ENCODE measurements around the gene SLC6A6.

GRCh38 chr3:14396031-14396692 lies 6.2 kb upstream of the SLC6A6 start:
- TF ChIP-seq EZH2 (IDR thresholded peaks at IDR 0.05; ENCODE audit: low read depth, unreplicated experiment) = no peak
- TF ChIP-seq CTCF (conservative IDR thresholded peaks at IDR 0.05; ENCODE audit: low read depth in 2 of 2) = no peak
- no peak for TF ChIP-seq POLR2AphosphoS5 (IDR thresholded peaks at IDR 0.05; ENCODE audit: low read depth)
- no peak for TF ChIP-seq REST (IDR thresholded peaks at IDR 0.05; ENCODE audit: unreplicated experiment)
- no peak for TF ChIP-seq EZH2phosphoT487 (IDR thresholded peaks at IDR 0.05; ENCODE audit: unreplicated experiment)
- TF ChIP-seq ZNF331 (CRISPR knock-in tag; IDR thresholded peaks at IDR 0.05; ENCODE audit: low read depth) = no peak
- TF ChIP-seq STAT1 (IDR thresholded peaks at IDR 0.05; ENCODE audit: unreplicated experiment) = no peak
- TF ChIP-seq CREB1 (CRISPR knock-in tag; IDR thresholded peaks at IDR 0.05; ENCODE audit: low read depth) = no peak
- no peak for TF ChIP-seq ETS1 (IDR thresholded peaks at IDR 0.05)

Data from GM23338 (cell line).